Neutrophil (primary cell): ENCODE measurements around the gene CGB2.

Experiments used
- H3K27ac ChIP-seq: fragments of 200-600 bp; sonication (generic); 2 replicates; pipeline ENCODE4 v1.5.1; 2016; ENCODE audit warnings: mild to moderate bottlenecking, moderate library complexity
- H3K27me3 ChIP-seq: fragments of 200-600 bp; sonication (generic); 2 replicates; pipeline ENCODE4 v1.6.0; 2016; ENCODE audit warnings: mild to moderate bottlenecking
- H3K36me3 ChIP-seq: fragments of 200-600 bp; sonication (generic); 2 replicates; pipeline ENCODE4 v1.5.1; 2017
- H3K4me1 ChIP-seq, 2 experiments: fragments of 200-600 bp in 1 of 2; sonication (generic) in 1 of 2; 1 replicate in 1 of 2; 2 replicates in 1 of 2; pipeline versions ENCODE4 v1.5.1 to v1.6.1; 2013 to 2016; ENCODE audit warnings: low read depth in 1 of 2, low read length in 1 of 2, mild to moderate bottlenecking in 1 of 2, moderate library complexity in 1 of 2; ENCODE audit not compliant: control insufficient read depth in 1 of 2, insufficient read depth in 1 of 2
- H3K4me3 ChIP-seq, 2 experiments: fragments of 200-600 bp in 1 of 2; sonication (generic) in 1 of 2; 1 replicate in 1 of 2; 2 replicates in 1 of 2; pipeline ENCODE4 v1.5.1; 2013 to 2016; ENCODE audit warnings: low read depth in 1 of 2, low read length in 1 of 2, mild to moderate bottlenecking in 1 of 2, moderate library complexity in 1 of 2
- H3K9me3 ChIP-seq: fragments of 200-600 bp; sonication (generic); 2 replicates; pipeline ENCODE4 v1.5.1; 2016
- TF ChIP-seq, protein P1 (sequence below): fragments of 200-600 bp; sonication (generic); IDR thresholded peaks from 2 replicates; pipeline ENCODE4 v1.5.1; 2016; ENCODE audit warnings: antibody characterized with exemption

Gene CGB2

DNA sequence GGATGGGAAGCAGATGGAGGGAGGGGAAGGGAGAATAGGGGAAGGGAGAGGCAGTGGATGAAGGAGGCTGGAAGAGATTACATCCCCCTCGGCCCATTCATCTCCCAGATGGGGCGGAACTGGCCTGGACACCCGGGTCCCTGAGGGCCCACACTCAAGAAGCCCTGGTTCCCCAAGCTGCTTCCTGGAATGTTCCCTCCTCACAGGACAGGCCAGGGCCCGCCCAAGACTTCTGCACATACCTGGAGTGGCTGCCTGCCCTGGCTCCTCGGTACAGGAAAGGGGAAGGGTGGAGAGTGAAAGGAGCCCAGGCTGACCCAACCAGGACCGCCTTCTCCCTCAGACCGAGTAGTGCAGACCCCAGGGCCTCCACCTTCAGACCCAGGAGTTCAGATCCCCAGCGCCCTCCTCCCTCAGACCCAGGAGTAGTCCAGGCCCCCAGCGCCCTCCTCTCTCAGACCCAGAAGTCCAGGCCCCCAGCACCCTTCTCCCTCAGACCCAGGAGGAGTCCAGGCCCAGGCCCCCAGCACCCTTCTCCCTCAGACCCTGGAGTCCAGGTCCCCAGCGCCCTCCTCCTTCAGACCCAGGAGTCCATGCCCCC lies 32.4 kb downstream of the CGB2 start:
- no peaks in the 10 kb centered on the region for H3K9me3 ChIP-seq
- H3K27ac ChIP-seq: no peak overlapping the region
- TF ChIP-seq, protein P1, sequence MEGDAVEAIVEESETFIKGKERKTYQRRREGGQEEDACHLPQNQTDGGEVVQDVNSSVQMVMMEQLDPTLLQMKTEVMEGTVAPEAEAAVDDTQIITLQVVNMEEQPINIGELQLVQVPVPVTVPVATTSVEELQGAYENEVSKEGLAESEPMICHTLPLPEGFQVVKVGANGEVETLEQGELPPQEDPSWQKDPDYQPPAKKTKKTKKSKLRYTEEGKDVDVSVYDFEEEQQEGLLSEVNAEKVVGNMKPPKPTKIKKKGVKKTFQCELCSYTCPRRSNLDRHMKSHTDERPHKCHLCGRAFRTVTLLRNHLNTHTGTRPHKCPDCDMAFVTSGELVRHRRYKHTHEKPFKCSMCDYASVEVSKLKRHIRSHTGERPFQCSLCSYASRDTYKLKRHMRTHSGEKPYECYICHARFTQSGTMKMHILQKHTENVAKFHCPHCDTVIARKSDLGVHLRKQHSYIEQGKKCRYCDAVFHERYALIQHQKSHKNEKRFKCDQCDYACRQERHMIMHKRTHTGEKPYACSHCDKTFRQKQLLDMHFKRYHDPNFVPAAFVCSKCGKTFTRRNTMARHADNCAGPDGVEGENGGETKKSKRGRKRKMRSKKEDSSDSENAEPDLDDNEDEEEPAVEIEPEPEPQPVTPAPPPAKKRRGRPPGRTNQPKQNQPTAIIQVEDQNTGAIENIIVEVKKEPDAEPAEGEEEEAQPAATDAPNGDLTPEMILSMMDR: no peak
- peaks cover 100% of the 10 kb centered on the region for H3K27me3 ChIP-seq
- H3K4me3 ChIP-seq: no peak overlapping the region
- H3K36me3 ChIP-seq: no peaks in the 10 kb centered on the region
- no peaks in the 10 kb centered on the region for H3K4me1 ChIP-seq

- Histone ChIP-seq H3K27ac (no peak within 1 kb of the TSS), H3K9me3 (no peaks in the 10 kb centered on the region), H3K4me1 (no peaks in the 10 kb centered on the region), H3K27me3 (peaks cover 100% of the 10 kb centered on the region), H3K4me3 (no peak within 1 kb of the TSS), H3K36me3 (no peaks in the 10 kb centered on the region)
- TF ChIP-seq, protein P1: no peak
Observed at GRCh38 chr19:49064768-49065611, 33.3 kb downstream of the CGB2 start, which contains the start of gene NTF4. Gene NTF4, minus strand, starts transcription at chr19:49064818. Its CDS starts 2,821 bp downstream, at chr19:49061997.

GRCh38 chr19:49065905-49066512 lies 34.3 kb downstream of the CGB2 start:
- Histone ChIP-seq H3K36me3 (no peaks in the 10 kb centered on the region), H3K27ac (no peak overlapping the region), H3K4me3 (no peak overlapping the region), H3K9me3 (no peaks in the 10 kb centered on the region), H3K4me1 (no peaks in the 10 kb centered on the region), H3K27me3 (peaks cover 100% of the 10 kb centered on the region)
- TF ChIP-seq, protein P1: no peak

DNA sequence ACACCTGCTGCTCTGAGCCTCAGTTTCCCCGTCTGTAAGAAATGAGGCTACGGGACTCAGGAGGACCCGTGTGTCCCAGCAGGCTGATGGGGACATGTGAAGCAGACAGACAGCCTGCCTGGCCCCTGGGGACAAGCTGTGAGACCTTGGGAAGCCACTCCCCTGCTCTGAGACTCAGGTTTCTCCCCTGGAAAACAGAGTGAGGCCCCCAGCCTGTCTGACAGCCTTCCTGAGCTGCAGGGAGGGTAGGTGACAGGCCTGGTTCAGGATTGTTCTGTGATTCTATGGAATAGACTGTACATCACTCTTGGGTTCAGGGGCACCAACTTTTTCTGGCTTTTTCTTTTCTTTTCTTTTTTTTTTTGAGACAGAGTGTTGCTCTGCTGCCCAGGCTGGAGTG lies 35.9 kb downstream of the CGB2 start:
- Histone ChIP-seq H3K4me1 (no peaks in the 10 kb centered on the region), H3K27me3 (peaks cover 100% of the 10 kb centered on the region), H3K36me3 (no peaks in the 10 kb centered on the region), H3K9me3 (no peaks in the 10 kb centered on the region), H3K27ac (no peak overlapping the region), H3K4me3 (no peak overlapping the region)
- TF ChIP-seq, protein P1: no peak

DNA sequence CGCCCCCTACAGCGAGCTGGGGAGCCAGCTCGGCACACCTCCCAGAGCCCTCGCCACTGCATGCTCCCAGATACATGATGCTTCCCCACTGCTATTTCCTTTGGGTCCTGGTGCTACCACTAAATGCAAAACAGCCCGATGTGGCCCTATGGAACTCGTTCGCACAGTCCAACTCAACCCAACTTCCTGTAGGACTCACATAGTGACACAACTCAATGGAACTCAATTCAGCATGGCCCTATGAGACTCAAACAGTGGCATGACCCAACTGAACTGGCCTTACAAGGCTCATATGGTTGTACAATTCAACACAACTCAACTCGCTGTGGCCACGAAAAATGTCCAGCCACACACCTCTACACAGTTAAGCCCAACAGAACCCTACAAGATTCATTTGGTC lies 37.3 kb downstream of the CGB2 start:
- TF ChIP-seq, protein P1: no peak
- no peaks in the 10 kb centered on the region for H3K9me3 ChIP-seq
- H3K4me3 ChIP-seq: no peak overlapping the region
- no peak overlapping the region for H3K27ac ChIP-seq
- no peaks in the 10 kb centered on the region for H3K4me1 ChIP-seq
- peaks cover 100% of the 10 kb centered on the region for H3K27me3 ChIP-seq
- no peaks in the 10 kb centered on the region for H3K36me3 ChIP-seq
